Measurements from ENCODE around the gene ADRA2C.

The ADRA2C gene

DNA sequence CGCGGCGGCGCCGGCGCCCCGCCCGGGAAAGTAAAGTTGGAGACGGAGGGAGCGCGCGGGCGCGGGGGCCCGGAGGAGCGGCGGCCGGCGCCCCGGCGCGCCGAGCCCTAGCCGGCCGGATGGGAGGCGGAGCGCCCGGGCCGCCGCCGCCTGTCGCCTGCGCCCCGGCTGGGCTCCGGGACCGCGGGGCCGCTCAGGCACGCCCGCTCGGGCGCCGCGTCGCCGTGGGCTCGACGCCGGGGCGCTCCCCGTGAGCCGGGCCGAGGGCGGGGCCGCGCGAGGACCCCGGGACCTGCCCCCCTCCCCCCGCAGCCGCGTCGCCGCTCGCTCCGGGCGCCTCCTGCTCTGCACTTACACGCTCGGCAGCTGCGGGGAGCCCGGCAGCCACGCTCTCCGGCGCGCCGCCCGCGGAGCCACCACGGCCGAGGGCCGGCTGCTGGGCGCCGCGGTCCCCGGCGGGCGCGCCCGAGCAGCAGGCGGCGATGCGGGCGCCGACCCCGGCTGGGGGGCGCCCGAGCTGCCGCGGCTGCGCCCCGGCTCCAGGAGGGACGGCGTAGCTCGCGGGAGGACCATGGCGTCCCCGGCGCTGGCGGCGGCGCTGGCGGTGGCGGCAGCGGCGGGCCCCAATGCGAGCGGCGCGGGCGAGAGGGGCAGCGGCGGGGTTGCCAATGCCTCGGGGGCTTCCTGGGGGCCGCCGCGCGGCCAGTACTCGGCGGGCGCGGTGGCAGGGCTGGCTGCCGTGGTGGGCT is at the start of gene ADRA2C:
Gene ADRA2C (plus strand): TSS at position 350 of the 749 bp plus-strand sequence. CDS start 222 bp downstream, at position 572.
- Histone ChIP-seq H3K9me3 (ENCODE audit: control insufficient read depth in 5 of 5, low read length in 5 of 5) (no peaks in the 10 kb centered on the region), H3K9ac (ENCODE audit: low read length in 5 of 5) (no peak within 1 kb of the TSS), H3K4me3 (ENCODE audit: low read depth in 1 of 5, low read length in 5 of 5) (peak within 1 kb of the TSS in 4 of 5 donors; percentile 32 to 57 (median 46)), H3K36me3 (ENCODE audit: control insufficient read depth in 5 of 5, insufficient read depth in 5 of 5, low read length in 5 of 5) (no peaks in the 10 kb centered on the region), H3K27me3 (ENCODE audit: control insufficient read depth in 5 of 5, insufficient read depth in 4 of 5, low read length in 5 of 5) (peaks cover 31 to 64% (median 57%) of the 10 kb centered on the region in 5 donors), H3K27ac (ENCODE audit: low read depth, low read length) (no peak within 1 kb of the TSS), H3K4me1 (ENCODE audit: control insufficient read depth in 5 of 5, insufficient read depth in 5 of 5, low read length in 5 of 5) (peaks cover 0 to 23% (median 12%) of the 10 kb centered on the region in 5 donors)

- Histone ChIP-seq H3K9ac (ENCODE audit: low read length in 5 of 5) (no peak overlapping the region), H3K4me3 (ENCODE audit: low read depth in 1 of 5, low read length in 5 of 5) (no peak overlapping the region), H3K27me3 (ENCODE audit: control insufficient read depth in 5 of 5, insufficient read depth in 4 of 5, low read length in 5 of 5) (peaks cover 2 to 47% (median 41%) of the 10 kb centered on the region in 5 donors), H3K4me1 (ENCODE audit: control insufficient read depth in 5 of 5, insufficient read depth in 5 of 5, low read length in 5 of 5) (no peaks in the 10 kb centered on the region), H3K9me3 (ENCODE audit: control insufficient read depth in 5 of 5, low read length in 5 of 5) (peaks cover 8 to 19% (median 11%) of the 10 kb centered on the region in 5 donors), H3K36me3 (ENCODE audit: control insufficient read depth in 5 of 5, insufficient read depth in 5 of 5, low read length in 5 of 5) (no peaks in the 10 kb centered on the region), H3K27ac (ENCODE audit: low read depth, low read length) (no peak overlapping the region)
Observed at GRCh38 chr4:3716631-3717235, 49.5 kb upstream of the ADRA2C start.

GRCh38 chr4:3717241-3717640 is 48.9 kb upstream of the ADRA2C start:
- Histone ChIP-seq H3K4me1 (ENCODE audit: control insufficient read depth in 5 of 5, insufficient read depth in 5 of 5, low read length in 5 of 5) (no peaks in the 10 kb centered on the region), H3K9me3 (ENCODE audit: control insufficient read depth in 5 of 5, low read length in 5 of 5) (peaks cover 8 to 19% (median 11%) of the 10 kb centered on the region in 5 donors), H3K27ac (ENCODE audit: low read depth, low read length) (no peak overlapping the region), H3K36me3 (ENCODE audit: control insufficient read depth in 5 of 5, insufficient read depth in 5 of 5, low read length in 5 of 5) (no peaks in the 10 kb centered on the region), H3K27me3 (ENCODE audit: control insufficient read depth in 5 of 5, insufficient read depth in 4 of 5, low read length in 5 of 5) (peaks cover 2 to 49% (median 43%) of the 10 kb centered on the region in 5 donors), H3K9ac (ENCODE audit: low read length in 5 of 5) (no peak overlapping the region), H3K4me3 (ENCODE audit: low read depth in 1 of 5, low read length in 5 of 5) (no peak overlapping the region)

GRCh38 chr4:3718462-3718861 is 47.7 kb upstream of the ADRA2C start:
- Histone ChIP-seq H3K4me1 (ENCODE audit: control insufficient read depth in 5 of 5, insufficient read depth in 5 of 5, low read length in 5 of 5) (no peaks in the 10 kb centered on the region), H3K4me3 (ENCODE audit: low read depth in 1 of 5, low read length in 5 of 5) (no peak overlapping the region), H3K36me3 (ENCODE audit: control insufficient read depth in 5 of 5, insufficient read depth in 5 of 5, low read length in 5 of 5) (no peaks in the 10 kb centered on the region), H3K27ac (ENCODE audit: low read depth, low read length) (no peak overlapping the region), H3K9me3 (ENCODE audit: control insufficient read depth in 5 of 5, low read length in 5 of 5) (peaks cover 8 to 27% (median 16%) of the 10 kb centered on the region in 5 donors), H3K9ac (ENCODE audit: low read length in 5 of 5) (no peak overlapping the region), H3K27me3 (ENCODE audit: control insufficient read depth in 5 of 5, insufficient read depth in 4 of 5, low read length in 5 of 5) (peaks cover 11 to 53% (median 50%) of the 10 kb centered on the region in 5 donors)

- H3K9me3 ChIP-seq (ENCODE audit: control insufficient read depth in 5 of 5, low read length in 5 of 5), result peaks cover 8 to 27% (median 16%) of the 10 kb centered on the region in 5 donors
- H3K36me3 ChIP-seq (ENCODE audit: control insufficient read depth in 5 of 5, insufficient read depth in 5 of 5, low read length in 5 of 5), result no peaks in the 10 kb centered on the region
- H3K27me3 ChIP-seq (ENCODE audit: control insufficient read depth in 5 of 5, insufficient read depth in 4 of 5, low read length in 5 of 5), result peaks cover 13 to 55% (median 52%) of the 10 kb centered on the region in 5 donors
- no peak overlapping the region for H3K4me3 ChIP-seq (ENCODE audit: low read depth in 1 of 5, low read length in 5 of 5)
- no peak overlapping the region for H3K9ac ChIP-seq (ENCODE audit: low read length in 5 of 5)
- no peak overlapping the region for H3K27ac ChIP-seq (ENCODE audit: low read depth, low read length)
- H3K4me1 ChIP-seq (ENCODE audit: control insufficient read depth in 5 of 5, insufficient read depth in 5 of 5, low read length in 5 of 5), result no peaks in the 10 kb centered on the region
Observed at GRCh38 chr4:3719191-3719590, 47.0 kb upstream of the ADRA2C start.

GRCh38 chr4:3719836-3720235 is 46.3 kb upstream of the ADRA2C start:
- Histone ChIP-seq H3K4me1 (ENCODE audit: control insufficient read depth in 5 of 5, insufficient read depth in 5 of 5, low read length in 5 of 5) (no peaks in the 10 kb centered on the region), H3K9me3 (ENCODE audit: control insufficient read depth in 5 of 5, low read length in 5 of 5) (peaks cover 8 to 27% (median 16%) of the 10 kb centered on the region in 5 donors), H3K36me3 (ENCODE audit: control insufficient read depth in 5 of 5, insufficient read depth in 5 of 5, low read length in 5 of 5) (no peaks in the 10 kb centered on the region), H3K27ac (ENCODE audit: low read depth, low read length) (no peak overlapping the region), H3K4me3 (ENCODE audit: low read depth in 1 of 5, low read length in 5 of 5) (no peak overlapping the region), H3K27me3 (ENCODE audit: control insufficient read depth in 5 of 5, insufficient read depth in 4 of 5, low read length in 5 of 5) (peaks cover 16 to 60% (median 55%) of the 10 kb centered on the region in 5 donors), H3K9ac (ENCODE audit: low read length in 5 of 5) (no peak overlapping the region)

DNA sequence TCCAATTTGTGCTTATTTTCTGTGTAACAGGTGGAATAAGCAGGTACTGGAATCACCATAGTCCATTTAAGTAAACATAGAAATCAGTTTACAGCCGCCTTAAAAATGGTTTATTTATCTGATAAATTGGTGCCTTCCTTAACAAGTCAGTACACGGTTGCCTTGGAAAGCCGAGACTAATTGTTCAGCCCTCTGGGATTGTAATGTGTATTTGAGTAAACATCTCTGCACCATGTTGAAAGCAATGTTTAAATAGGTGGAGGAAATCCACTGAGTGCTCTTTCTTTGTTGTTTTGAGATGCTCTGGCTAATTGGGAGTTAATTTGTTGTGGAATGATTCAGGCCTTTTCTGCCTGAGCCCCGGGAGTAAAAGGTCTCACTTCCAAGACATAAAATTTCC is 45.7 kb upstream of the ADRA2C start:
- H3K4me3 ChIP-seq (ENCODE audit: low read depth in 1 of 5, low read length in 5 of 5), result no peak overlapping the region
- no peaks in the 10 kb centered on the region for H3K4me1 ChIP-seq (ENCODE audit: control insufficient read depth in 5 of 5, insufficient read depth in 5 of 5, low read length in 5 of 5)
- peaks cover 21 to 61% (median 58%) of the 10 kb centered on the region in 5 donors for H3K27me3 ChIP-seq (ENCODE audit: control insufficient read depth in 5 of 5, insufficient read depth in 4 of 5, low read length in 5 of 5)
- H3K9ac ChIP-seq (ENCODE audit: low read length in 5 of 5), result no peak overlapping the region
- no peaks in the 10 kb centered on the region for H3K36me3 ChIP-seq (ENCODE audit: control insufficient read depth in 5 of 5, insufficient read depth in 5 of 5, low read length in 5 of 5)
- peaks cover 8 to 27% (median 16%) of the 10 kb centered on the region in 5 donors for H3K9me3 ChIP-seq (ENCODE audit: control insufficient read depth in 5 of 5, low read length in 5 of 5)
- no peak overlapping the region for H3K27ac ChIP-seq (ENCODE audit: low read depth, low read length)

DNA sequence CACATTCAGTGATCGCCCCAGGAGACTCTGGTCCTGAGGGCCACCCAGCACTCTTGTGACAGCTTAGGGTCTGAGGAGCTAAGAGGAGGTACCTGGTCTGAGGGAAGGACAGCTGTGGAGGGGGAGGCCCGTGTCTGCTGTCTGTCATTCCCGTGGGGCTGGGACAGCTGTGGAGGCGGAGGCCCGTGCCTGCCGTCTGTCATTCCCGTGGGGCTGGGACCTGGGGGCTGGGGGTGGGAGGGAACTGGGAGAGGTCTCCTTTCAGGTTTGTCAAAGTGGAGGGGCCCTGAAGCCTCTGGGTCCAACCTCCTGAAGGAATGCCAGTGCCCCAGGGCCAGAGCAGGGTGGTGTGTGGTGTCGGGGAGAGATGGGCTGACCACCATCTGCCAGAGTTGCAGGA is 45.0 kb upstream of the ADRA2C start:
- Histone ChIP-seq H3K27me3 (ENCODE audit: control insufficient read depth in 5 of 5, insufficient read depth in 4 of 5, low read length in 5 of 5) (peaks cover 24 to 60% (median 57%) of the 10 kb centered on the region in 5 donors), H3K27ac (ENCODE audit: low read depth, low read length) (no peak overlapping the region), H3K9ac (ENCODE audit: low read length in 5 of 5) (no peak overlapping the region), H3K9me3 (ENCODE audit: control insufficient read depth in 5 of 5, low read length in 5 of 5) (peaks cover 8 to 27% (median 16%) of the 10 kb centered on the region in 5 donors), H3K36me3 (ENCODE audit: control insufficient read depth in 5 of 5, insufficient read depth in 5 of 5, low read length in 5 of 5) (no peaks in the 10 kb centered on the region), H3K4me3 (ENCODE audit: low read depth in 1 of 5, low read length in 5 of 5) (no peak overlapping the region), H3K4me1 (ENCODE audit: control insufficient read depth in 5 of 5, insufficient read depth in 5 of 5, low read length in 5 of 5) (no peaks in the 10 kb centered on the region)

- Histone ChIP-seq H3K27me3 (ENCODE audit: control insufficient read depth in 5 of 5, insufficient read depth in 4 of 5, low read length in 5 of 5) (peaks cover 24 to 60% (median 58%) of the 10 kb centered on the region in 5 donors), H3K9ac (ENCODE audit: low read length in 5 of 5) (no peak overlapping the region), H3K4me3 (ENCODE audit: low read depth in 1 of 5, low read length in 5 of 5) (no peak overlapping the region), H3K4me1 (ENCODE audit: control insufficient read depth in 5 of 5, insufficient read depth in 5 of 5, low read length in 5 of 5) (no peaks in the 10 kb centered on the region), H3K9me3 (ENCODE audit: control insufficient read depth in 5 of 5, low read length in 5 of 5) (peaks cover 8 to 27% (median 16%) of the 10 kb centered on the region in 5 donors), H3K27ac (ENCODE audit: low read depth, low read length) (no peak overlapping the region), H3K36me3 (ENCODE audit: control insufficient read depth in 5 of 5, insufficient read depth in 5 of 5, low read length in 5 of 5) (no peaks in the 10 kb centered on the region)
Observed at GRCh38 chr4:3721627-3722026, 44.6 kb upstream of the ADRA2C start.
